Astrocyte of the spinal cord (primary cell): Measurements from ENCODE around the gene STARD13.

Experiments used
- DNase-seq: peaks from one replicate; pipeline ENCODE4 v3.0.0; 2011; ENCODE audit warnings: low read depth, low spot score
- H3K4me3 ChIP-seq: 2 replicates; pipeline ENCODE4 v1.5.1; 2011; ENCODE audit warnings: low read depth, mild to moderate bottlenecking, low read length, moderate library complexity
- CTCF ChIP-seq: IDR thresholded peaks from 2 replicates; pipeline ENCODE4 v1.5.1; 2012; ENCODE audit warnings: low read depth, mild to moderate bottlenecking, low read length, inconsistent platforms
- in situ Hi-C: cut with HindIII; loops from 2 replicates; pipeline ENCODE4 v1.10.0; 2017; ENCODE audit warnings: low sequenced_read_pairs

Gene STARD13

GRCh38 chr13:33279414-33280278 lies 5.9 kb downstream of the STARD13 start:
- TF ChIP-seq CTCF: no peak
- in situ Hi-C loops: no loop called here
- peak; percentile 59 for DNase-seq
- no peak overlapping the region for H3K4me3 ChIP-seq

GRCh38 chr13:33278913-33279312 lies 6.6 kb downstream of the STARD13 start:
- TF ChIP-seq CTCF: no peak
- in situ Hi-C loops: no loop called here
- no peak overlapping the region for H3K4me3 ChIP-seq
- DNase-seq: no peak

- TF ChIP-seq CTCF: no peak
- in situ Hi-C loops: no loop called here
- no peak overlapping the region for H3K4me3 ChIP-seq
- no peak for DNase-seq
Measured at GRCh38 chr13:33277946-33278345, 7.6 kb downstream of the STARD13 start.

GRCh38 chr13:33277037-33277740 lies 8.4 kb downstream of the STARD13 start:
- in situ Hi-C loops: no loop called here
- H3K4me3 ChIP-seq: no peak overlapping the region
- TF ChIP-seq CTCF: no peak
- DNase-seq: no peak

GRCh38 chr13:33276570-33276969 lies 9.0 kb downstream of the STARD13 start:
- DNase-seq: peak; percentile 51
- no peak for TF ChIP-seq CTCF
- in situ Hi-C loops: no loop called here
- H3K4me3 ChIP-seq: no peak overlapping the region

GRCh38 chr13:33275916-33276315 lies 9.6 kb downstream of the STARD13 start:
- in situ Hi-C loops: no loop called here
- no peak for DNase-seq
- TF ChIP-seq CTCF: no peak
- no peak overlapping the region for H3K4me3 ChIP-seq
